ENCODE data around the gene MTFR1L.

MTFR1L gene

DNA sequence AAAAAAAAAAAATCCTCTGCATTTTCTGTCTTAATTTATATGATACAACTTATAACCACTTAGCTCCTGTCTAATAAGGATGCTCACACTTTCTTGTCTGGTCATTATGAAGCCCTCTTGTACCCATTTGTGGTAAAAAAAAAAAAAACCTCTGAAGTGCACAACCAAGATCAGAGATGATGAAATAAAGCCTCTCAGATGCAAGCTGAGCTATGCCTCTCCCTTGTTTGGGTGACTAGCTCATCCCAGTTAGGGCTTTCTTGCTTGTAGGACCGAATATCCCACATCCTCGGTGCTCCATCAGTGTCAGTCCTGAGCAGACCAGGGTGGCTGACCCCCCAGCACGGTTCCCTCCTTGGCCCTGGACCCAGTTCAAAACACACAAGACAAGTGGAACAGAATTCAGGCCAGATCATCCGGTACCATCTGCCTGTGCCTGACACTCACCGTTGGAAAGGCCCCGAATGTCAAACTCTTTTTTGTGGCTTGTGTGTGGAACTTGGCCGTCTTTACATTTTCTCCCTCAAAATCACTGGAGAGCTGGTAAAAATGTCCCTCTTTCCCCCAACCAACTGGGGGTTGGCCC, 26.1 kb upstream of the MTFR1L start:
- Histone ChIP-seq H3K27ac (ENCODE audit: low read depth, low read length) (no peak overlapping the region), H3K4me1 (ENCODE audit: control insufficient read depth, insufficient read depth, low read length) (peaks cover 6% of the 10 kb centered on the region; the same call in 1 of the 2 replicates)

DNA sequence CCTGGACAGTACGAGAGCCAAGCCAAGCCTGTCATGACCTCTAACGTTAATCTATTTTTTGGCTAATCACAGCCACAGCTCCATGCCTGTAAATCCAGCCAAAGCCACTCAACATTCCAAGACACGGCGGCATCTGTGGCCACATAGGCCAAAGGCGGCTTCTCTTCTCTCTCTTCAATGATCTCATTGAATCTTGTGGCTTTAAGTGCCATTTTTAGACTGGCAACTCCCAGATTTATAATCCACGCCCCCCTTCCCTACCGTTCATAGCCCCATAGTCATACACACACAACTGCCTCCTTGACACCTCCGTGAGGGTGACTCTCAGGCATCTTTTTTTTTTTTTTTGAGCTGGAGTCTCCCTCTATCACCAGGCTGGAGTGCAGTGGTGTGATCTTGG, 25.4 kb upstream of the MTFR1L start:
- peaks cover 8% of the 10 kb centered on the region; the same call in 1 of the 2 replicates for H3K4me1 ChIP-seq (ENCODE audit: control insufficient read depth, insufficient read depth, low read length)
- H3K27me3 ChIP-seq (ENCODE audit: control insufficient read depth, insufficient read depth, low read length): no peaks in the 10 kb centered on the region
- H3K9ac ChIP-seq (ENCODE audit: low read length): no peak overlapping the region
- no peaks in the 10 kb centered on the region for H3K9me3 ChIP-seq (ENCODE audit: control insufficient read depth, insufficient read depth, low read depth, low read length)
- no peak overlapping the region for H3K4me3 ChIP-seq (ENCODE audit: low read depth, low read length)
- no peak overlapping the region for H3K27ac ChIP-seq (ENCODE audit: low read depth, low read length)
- no peaks in the 10 kb centered on the region for H3K36me3 ChIP-seq (ENCODE audit: control insufficient read depth, insufficient read depth, low read length)

More for the DNA sequence above, 26.1 kb upstream of the MTFR1L start:
- no peaks in the 10 kb centered on the region for H3K36me3 ChIP-seq (ENCODE audit: control insufficient read depth, insufficient read depth, low read length)
- no peak overlapping the region for H3K4me3 ChIP-seq (ENCODE audit: low read depth, low read length)
- H3K27me3 ChIP-seq (ENCODE audit: control insufficient read depth, insufficient read depth, low read length): no peaks in the 10 kb centered on the region
- no peaks in the 10 kb centered on the region for H3K9me3 ChIP-seq (ENCODE audit: control insufficient read depth, insufficient read depth, low read depth, low read length)
- no peak overlapping the region for H3K9ac ChIP-seq (ENCODE audit: low read length)

DNA sequence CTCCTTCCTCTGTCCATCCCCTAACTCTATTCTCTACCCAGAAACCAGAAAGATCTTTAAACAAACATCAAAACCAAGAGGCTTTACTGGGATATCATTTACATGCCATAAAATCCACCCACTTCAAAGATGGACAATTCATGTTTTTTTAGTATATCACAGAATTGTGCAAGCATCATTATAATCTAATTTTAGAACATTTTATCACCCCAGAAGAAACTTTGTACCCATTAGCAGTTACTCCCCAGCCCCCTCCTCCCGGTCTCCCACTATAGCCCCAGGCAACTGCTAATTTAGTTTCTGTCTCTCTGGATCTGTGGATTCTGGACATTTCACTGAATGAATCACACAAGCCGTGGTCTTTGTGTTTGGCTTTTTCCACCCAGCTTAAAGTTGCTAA, 24.5 kb upstream of the MTFR1L start:
- Histone ChIP-seq H3K9me3 (ENCODE audit: control insufficient read depth, insufficient read depth, low read depth, low read length) (no peaks in the 10 kb centered on the region), H3K27ac (ENCODE audit: low read depth, low read length) (no peak overlapping the region), H3K36me3 (ENCODE audit: control insufficient read depth, insufficient read depth, low read length) (no peaks in the 10 kb centered on the region), H3K4me3 (ENCODE audit: low read depth, low read length) (no peak overlapping the region), H3K9ac (ENCODE audit: low read length) (no peak overlapping the region), H3K4me1 (ENCODE audit: control insufficient read depth, insufficient read depth, low read length) (peaks cover 13% of the 10 kb centered on the region), H3K27me3 (ENCODE audit: control insufficient read depth, insufficient read depth, low read length) (no peaks in the 10 kb centered on the region)

DNA sequence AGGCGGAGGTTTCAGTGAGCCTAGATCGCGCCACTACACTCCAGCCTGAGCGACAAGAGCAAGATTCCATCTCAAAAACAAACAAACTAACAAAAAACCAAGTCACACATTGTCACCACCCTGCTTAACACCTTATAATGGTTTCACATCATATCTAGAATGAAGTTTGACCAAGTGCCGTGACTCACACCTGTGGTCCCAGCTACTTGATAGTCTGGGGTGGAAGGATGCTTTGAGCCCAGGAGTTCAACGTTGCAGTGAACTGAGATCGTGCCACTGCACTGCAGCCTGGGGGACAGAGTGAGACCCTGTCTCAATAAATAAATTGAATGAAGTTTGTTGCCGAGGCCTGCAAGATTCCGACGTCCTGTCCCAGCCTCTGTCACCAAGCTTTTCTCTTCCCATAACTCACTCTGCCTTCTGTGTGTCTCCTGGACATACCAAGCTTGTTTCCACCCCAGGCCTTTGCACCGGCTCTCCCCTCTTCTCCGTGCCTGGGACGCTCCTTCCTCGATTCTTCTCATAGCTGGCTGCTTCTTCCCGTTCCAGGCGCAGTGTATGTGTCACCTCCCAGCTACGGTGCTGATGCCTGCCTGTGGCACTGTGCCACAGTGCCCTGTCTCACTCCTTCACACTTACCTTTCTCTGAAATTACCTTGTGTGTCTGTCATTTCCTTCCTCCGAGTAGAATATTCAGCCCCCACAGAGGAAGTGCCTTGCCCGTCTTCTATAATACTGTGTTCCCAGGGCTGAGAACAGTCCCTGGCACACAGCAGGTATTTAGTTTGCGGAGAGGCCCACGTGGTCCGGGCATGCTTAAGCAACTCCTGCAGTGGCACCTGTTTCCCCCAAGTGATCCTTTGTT, 23.6 kb upstream of the MTFR1L start:
- peaks cover 20% of the 10 kb centered on the region for H3K4me1 ChIP-seq (ENCODE audit: control insufficient read depth, insufficient read depth, low read length)
- H3K27me3 ChIP-seq (ENCODE audit: control insufficient read depth, insufficient read depth, low read length): no peaks in the 10 kb centered on the region
- H3K27ac ChIP-seq (ENCODE audit: low read depth, low read length): no peak overlapping the region
- H3K4me3 ChIP-seq (ENCODE audit: low read depth, low read length): no peak overlapping the region
- no peak overlapping the region for H3K9ac ChIP-seq (ENCODE audit: low read length)
- no peaks in the 10 kb centered on the region for H3K9me3 ChIP-seq (ENCODE audit: control insufficient read depth, insufficient read depth, low read depth, low read length)
- no peaks in the 10 kb centered on the region for H3K36me3 ChIP-seq (ENCODE audit: control insufficient read depth, insufficient read depth, low read length)

- Histone ChIP-seq H3K27ac (ENCODE audit: low read depth, low read length) (no peak overlapping the region), H3K4me3 (ENCODE audit: low read depth, low read length) (no peak overlapping the region), H3K4me1 (ENCODE audit: control insufficient read depth, insufficient read depth, low read length) (peaks cover 20% of the 10 kb centered on the region), H3K9me3 (ENCODE audit: control insufficient read depth, insufficient read depth, low read depth, low read length) (no peaks in the 10 kb centered on the region), H3K36me3 (ENCODE audit: control insufficient read depth, insufficient read depth, low read length) (no peaks in the 10 kb centered on the region), H3K27me3 (ENCODE audit: control insufficient read depth, insufficient read depth, low read length) (no peaks in the 10 kb centered on the region), H3K9ac (ENCODE audit: low read length) (no peak overlapping the region)
These were observed 22.8 kb upstream of the MTFR1L start for GRCh38 chr1:25796811-25797458.

GRCh38 chr1:25797939-25798338, 21.8 kb upstream of the MTFR1L start:
- Histone ChIP-seq H3K27ac (ENCODE audit: low read depth, low read length) (no peak overlapping the region), H3K27me3 (ENCODE audit: control insufficient read depth, insufficient read depth, low read length) (no peaks in the 10 kb centered on the region), H3K4me1 (ENCODE audit: control insufficient read depth, insufficient read depth, low read length) (peaks cover 20% of the 10 kb centered on the region), H3K9me3 (ENCODE audit: control insufficient read depth, insufficient read depth, low read depth, low read length) (no peaks in the 10 kb centered on the region), H3K4me3 (ENCODE audit: low read depth, low read length) (no peak overlapping the region), H3K36me3 (ENCODE audit: control insufficient read depth, insufficient read depth, low read length) (no peaks in the 10 kb centered on the region), H3K9ac (ENCODE audit: low read length) (no peak overlapping the region)

DNA sequence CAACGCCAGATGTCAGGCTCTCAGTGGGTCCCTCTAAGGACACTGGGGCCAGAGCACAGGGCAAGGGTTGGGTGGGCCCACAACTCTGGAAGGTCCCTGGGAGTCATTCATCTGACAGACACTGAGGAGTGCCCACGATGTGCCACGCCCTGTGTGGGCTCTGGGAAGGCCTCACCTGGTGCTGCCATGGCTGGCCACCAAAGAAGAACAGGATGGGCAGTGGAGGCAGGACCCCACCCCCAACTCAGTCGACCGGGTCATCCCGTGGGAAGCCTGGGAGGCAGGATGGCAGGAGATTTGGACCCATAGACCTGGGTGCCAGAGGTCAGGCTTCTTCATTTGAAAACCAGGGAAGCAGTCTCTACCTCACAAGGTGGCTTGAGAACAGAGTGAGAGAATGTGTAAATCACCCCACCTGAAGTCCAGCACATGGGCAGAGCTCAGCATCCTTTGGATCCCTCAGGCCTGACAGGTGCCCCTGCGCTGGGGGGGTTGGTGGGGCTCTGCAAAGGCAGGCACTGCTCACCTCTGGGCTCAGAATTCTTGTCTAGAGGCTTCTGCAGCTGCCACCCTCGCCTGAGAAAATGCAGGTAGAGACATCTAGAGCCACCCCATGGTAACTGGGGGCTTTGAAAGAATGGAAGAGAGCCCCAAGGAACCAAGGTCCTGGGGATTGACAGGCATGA, 20.9 kb upstream of the MTFR1L start:
- Histone ChIP-seq H3K4me3 (ENCODE audit: low read depth, low read length) (no peak overlapping the region), H3K27me3 (ENCODE audit: control insufficient read depth, insufficient read depth, low read length) (no peaks in the 10 kb centered on the region), H3K9ac (ENCODE audit: low read length) (no peak overlapping the region), H3K27ac (ENCODE audit: low read depth, low read length) (no peak overlapping the region), H3K36me3 (ENCODE audit: control insufficient read depth, insufficient read depth, low read length) (no peaks in the 10 kb centered on the region), H3K9me3 (ENCODE audit: control insufficient read depth, insufficient read depth, low read depth, low read length) (no peaks in the 10 kb centered on the region), H3K4me1 (ENCODE audit: control insufficient read depth, insufficient read depth, low read length) (peaks cover 20% of the 10 kb centered on the region)

DNA sequence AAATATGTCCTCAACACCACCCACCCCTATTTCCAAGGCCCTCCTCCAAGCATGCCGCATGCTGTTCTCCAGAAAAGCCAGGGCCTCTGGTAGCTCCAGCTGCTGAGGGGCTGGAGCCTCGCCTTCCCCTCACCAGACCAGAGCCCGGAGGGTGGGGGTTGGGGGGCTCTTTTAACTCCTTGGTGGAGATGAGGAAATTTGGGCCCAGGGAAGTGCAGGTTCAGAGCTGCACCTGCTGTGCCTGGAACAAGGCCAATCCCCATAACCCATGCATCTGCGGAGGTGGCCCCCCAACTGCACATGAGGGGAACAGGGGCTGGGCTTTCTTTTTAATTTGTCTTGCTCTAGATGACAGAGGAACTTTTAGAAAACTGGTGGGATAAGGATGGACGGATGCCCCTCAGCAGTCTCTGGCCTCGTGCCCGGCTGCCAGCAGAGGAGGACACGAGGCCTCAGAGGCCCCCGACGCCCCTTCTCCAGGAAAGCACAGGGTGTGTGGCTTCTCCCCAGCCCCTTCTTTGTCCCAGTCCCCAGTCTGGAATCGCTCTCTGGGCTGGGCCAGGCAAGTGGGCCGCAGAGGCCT, 20.3 kb upstream of the MTFR1L start:
- Histone ChIP-seq H3K4me3 (ENCODE audit: low read depth, low read length) (peak overlapping the region; percentile 62), H3K9ac (ENCODE audit: low read length) (peak overlapping the region; percentile 71), H3K27ac (ENCODE audit: low read depth, low read length) (no peak overlapping the region), H3K27me3 (ENCODE audit: control insufficient read depth, insufficient read depth, low read length) (no peaks in the 10 kb centered on the region), H3K9me3 (ENCODE audit: control insufficient read depth, insufficient read depth, low read depth, low read length) (no peaks in the 10 kb centered on the region), H3K36me3 (ENCODE audit: control insufficient read depth, insufficient read depth, low read length) (no peaks in the 10 kb centered on the region), H3K4me1 (ENCODE audit: control insufficient read depth, insufficient read depth, low read length) (peaks cover 26% of the 10 kb centered on the region)

- no peaks in the 10 kb centered on the region for H3K27me3 ChIP-seq (ENCODE audit: control insufficient read depth, insufficient read depth, low read length)
- H3K4me3 ChIP-seq (ENCODE audit: low read depth, low read length): peak within 1 kb of the TSS; percentile 67
- H3K4me1 ChIP-seq (ENCODE audit: control insufficient read depth, insufficient read depth, low read length): peaks cover 26% of the 10 kb centered on the region
- peaks cover under 1% of the 10 kb centered on the region for H3K36me3 ChIP-seq (ENCODE audit: control insufficient read depth, insufficient read depth, low read length)
- peak within 1 kb of the TSS; percentile 71 for H3K9ac ChIP-seq (ENCODE audit: low read length)
- no peaks in the 10 kb centered on the region for H3K9me3 ChIP-seq (ENCODE audit: control insufficient read depth, insufficient read depth, low read depth, low read length)
- no peak within 1 kb of the TSS for H3K27ac ChIP-seq (ENCODE audit: low read depth, low read length)
These were observed 19.6 kb upstream of the MTFR1L start, which contains the start of gene SELENON for GRCh38 chr1:25799935-25800702. Gene SELENON (plus strand): TSS chr1:25800193. CDS start chr1:25800231, 38 bp downstream.
